SKM-1 treated with dmso at 0.1 percent for 144 hours (cell line): Measurements from ENCODE around the gene PACSIN2.
"Not testable (repeated sequence)": the region's sequence is repeated elsewhere in the genome, so short reads cannot be mapped to it uniquely, and the experiment has no call there.

Experiments
- DNase-seq: peaks from one replicate; lab custom pipeline; 2025; ENCODE audit not compliant: unreplicated experiment; lab: John Stamatoyannopoulos, UW

The PACSIN2 gene

DNA sequence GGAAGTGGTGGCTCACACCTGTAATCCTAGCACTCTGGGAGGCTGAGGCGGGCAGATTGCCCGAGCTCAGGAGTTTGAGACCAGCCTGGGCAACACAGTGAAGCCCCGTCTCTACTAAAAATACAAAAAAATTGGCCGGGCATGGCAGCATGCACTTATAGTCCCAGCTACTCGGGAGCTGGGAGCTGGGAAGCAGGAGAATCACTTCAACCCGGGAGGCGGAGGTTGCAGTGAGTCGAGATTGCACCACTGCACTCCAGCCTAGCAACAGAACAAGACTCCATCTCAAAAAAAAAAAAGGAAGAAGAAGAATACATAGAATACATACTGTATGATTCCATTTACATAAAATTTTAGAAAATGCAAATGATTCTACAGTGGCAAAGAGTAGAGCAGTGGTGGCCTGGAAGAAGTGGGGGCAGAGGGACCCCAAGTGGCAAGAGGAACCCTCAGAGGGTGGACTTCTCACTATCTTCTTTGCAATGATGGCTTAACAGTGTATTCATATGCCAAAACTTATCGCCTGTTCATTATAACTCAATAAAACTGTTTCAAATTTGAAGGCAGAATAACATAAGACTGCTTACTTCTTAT lies 22.0 kb downstream of the PACSIN2 start:
- DNase-seq = no peak

DNA sequence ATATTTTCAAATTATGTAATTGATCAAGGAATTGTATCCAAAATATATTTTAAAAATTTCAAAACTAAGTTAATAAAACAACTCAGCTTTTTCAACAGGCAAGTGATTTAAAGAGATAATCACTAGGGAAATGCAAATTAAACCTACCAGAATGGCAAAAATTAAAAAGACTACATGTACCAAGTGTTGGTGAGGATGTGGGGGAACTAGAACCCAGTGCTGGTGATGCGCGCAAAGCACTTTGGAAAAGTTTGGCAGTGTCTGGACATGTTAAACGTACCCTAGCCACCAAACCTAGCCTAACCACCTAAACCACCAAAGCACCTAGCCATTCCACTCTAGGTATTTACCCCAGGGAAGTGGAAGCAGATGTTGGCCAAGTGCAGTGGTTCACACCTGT lies 22.9 kb downstream of the PACSIN2 start:
- DNase-seq = no peak

DNA sequence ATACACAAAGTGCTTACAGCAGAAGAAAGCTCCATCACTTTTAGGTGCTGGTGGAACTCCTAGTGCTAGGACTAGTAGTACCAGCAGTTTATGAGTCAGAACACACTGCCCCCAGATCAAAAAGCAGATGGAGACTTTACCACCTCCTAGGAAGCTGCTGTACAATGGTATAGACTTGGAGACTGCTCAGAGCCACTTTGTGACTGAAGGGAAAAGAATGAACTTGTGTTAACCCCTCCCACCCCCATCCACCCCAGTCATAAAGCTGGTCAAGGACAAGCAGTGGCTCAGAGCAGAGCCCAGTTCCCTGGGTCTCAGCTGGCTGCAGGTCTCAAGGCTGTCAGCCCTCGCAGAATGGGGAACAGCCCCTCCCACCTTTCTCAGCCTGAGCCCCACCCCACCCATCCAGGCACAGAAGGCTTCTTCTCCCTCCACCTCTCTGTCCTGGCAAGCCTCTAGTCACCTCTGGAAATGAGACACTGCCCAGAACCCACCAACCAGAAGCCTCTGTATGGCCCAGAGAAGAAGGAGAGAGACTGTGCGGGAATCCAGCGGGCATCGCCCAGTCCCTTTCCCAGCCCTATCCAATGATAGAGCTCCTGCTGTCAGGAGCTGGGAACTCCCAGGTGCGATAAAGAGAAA lies 23.8 kb downstream of the PACSIN2 start:
- DNase-seq = no peak

DNA sequence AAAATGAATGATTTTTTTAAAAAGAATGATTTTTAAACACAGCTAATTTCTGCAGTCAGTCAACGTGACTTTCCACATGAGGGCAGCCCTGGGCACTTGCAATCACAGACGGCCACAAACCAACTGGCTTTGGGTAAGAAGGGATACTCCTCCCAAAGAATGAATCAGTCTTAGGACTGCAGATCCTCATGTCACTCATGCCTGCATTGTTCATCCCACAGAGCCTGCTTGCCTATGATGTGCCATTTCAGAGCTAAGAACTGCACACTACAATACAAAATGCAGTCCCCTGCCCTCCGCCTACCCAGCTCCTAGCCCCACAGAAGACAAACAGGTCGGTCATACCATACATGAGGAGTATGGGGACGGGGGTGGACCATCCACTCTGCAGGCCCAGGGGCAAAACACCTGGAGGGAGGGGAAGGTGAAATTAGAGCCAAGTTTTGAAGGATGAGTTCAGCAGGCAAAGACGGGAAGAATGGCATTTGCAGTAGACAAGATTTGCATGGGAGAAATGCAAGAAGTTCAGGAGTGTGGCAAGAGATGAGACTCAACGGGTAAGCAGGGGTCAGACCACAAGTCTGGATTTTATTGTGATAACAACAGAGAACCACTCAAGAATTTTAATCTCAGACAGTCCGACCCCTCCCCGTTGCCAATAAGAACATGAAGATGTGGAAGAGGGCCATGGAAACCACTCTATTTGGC lies 24.7 kb downstream of the PACSIN2 start:
- DNase-seq = no peak

DNA sequence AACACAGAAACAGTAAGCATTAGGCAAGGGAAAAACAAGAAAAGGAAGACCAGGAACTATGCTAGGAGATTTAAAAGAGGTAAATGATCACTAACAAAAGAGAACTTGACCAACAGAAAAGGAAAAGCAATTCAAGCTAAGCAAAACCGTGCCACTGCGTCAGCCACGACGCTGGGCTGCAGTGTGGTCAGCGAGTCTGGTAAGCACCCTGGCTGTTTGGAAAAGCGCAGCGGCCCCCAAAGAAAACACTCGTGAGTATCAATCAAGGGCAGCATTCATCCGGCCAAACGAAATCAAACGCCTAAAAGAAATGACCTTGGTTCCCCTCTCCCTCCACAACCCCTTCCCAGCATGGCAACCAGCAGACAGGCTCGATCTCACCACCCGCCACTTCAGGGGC lies 28.8 kb downstream of the PACSIN2 start:
- DNase-seq = no peak

DNA sequence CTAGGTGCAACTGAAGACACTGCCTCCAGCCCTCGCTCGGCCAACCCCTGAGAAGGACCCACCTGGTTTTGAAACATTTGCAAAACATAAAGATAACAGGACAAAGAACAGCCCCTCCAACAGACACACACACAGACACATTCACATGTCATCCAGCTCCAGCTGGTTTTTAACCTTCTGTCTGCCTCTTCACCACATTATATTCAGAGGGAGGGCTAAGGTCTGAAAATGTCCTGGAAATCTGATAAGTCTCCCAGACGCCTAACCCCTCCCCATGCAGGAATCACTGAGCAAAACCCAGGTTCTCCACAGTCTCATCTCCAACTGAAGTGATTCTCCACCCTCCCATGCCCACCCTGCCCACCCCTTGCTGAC lies 29.4 kb downstream of the PACSIN2 start:
- no peak for DNase-seq

DNA sequence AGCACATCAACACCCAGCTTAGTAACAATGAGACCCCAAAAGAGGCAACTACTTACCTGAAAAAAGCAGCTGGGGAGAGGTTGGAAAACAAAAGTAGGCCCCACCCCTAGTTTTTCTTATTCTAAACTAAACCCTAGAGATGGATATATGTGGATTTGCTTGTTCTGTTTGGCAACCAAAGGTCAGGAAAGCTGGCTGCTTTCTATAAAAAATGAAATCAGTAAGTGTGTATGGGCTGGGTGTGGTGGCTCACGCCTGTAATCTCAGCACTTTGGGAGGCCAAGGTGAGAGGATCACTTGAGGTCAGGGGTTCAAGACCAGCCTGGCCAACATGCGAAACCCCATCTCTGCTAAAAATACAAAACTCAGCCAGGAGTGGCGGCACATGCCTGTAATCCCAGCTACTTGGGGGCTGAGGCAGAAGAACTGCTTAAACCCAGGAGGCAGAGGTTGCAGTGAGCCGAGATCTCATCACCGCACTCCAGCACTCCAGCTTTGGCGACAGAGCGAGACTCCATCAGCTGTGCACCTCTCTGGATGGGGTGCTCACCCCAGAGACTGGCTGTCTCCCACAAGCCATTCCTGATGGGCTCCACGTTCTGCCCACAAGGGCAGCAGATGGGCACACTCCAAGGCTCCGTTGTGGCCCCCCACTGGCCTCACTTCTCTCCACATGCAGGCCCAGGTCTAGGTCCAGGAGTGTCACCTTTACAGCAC lies 30.0 kb downstream of the PACSIN2 start:
- DNase-seq = no peak

DNA sequence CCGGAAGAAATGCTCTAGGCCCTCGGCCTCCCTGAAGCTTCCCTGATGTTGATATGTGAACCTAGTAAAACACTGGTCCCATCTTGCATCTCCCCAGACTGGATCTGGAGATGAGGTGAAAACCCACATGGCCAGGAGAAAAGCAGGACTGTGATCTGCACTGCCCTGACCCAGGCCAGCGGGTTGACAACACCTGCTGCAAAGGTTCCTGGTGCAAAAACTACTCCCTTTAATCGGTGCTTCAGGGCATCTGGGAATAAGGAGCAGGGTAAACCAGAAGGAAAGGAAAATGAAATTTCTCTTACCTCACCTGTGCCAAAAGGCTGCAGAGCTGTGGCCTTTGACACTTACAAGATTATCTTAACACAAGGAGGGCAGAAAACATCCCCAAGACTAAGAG lies 30.6 kb downstream of the PACSIN2 start:
- no peak for DNase-seq

DNA sequence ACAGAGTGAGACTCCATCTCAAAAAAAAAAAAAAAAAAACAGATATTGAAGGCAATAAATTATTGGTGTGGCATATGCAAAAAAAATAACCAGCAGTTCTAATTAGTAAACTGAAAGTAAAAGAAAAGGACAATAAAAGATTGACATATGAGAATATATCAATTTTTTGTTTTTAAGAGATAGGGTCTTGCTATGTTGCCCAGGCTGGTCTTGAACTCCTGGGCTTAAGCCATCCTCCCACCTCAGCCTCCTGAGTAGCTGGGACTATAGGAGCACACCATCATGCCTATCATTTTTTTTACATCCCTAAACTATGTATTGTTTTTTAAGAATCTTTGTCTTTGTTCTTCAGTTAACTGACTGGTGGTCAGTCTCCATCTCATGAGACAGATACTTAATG lies 31.5 kb downstream of the PACSIN2 start:
- DNase-seq = no peak

DNA sequence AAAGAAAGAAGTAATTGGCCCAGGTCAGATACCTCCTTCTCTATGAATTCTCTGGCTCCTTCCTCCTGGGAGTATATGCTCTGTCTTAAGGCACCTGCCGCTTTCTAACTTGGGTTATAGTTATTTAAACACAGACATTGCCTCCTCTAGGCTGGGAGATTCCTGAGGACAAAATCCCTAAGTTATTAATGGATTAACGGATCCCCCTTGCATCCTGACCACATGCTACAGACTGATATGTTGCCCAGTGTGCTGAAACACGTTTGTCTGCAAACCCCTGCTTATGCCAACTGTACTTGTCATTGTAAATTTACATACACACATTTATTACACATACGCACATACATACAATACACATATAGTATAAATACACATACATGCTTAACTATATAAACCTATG lies 35.3 kb downstream of the PACSIN2 start:
- no peak for DNase-seq

DNA sequence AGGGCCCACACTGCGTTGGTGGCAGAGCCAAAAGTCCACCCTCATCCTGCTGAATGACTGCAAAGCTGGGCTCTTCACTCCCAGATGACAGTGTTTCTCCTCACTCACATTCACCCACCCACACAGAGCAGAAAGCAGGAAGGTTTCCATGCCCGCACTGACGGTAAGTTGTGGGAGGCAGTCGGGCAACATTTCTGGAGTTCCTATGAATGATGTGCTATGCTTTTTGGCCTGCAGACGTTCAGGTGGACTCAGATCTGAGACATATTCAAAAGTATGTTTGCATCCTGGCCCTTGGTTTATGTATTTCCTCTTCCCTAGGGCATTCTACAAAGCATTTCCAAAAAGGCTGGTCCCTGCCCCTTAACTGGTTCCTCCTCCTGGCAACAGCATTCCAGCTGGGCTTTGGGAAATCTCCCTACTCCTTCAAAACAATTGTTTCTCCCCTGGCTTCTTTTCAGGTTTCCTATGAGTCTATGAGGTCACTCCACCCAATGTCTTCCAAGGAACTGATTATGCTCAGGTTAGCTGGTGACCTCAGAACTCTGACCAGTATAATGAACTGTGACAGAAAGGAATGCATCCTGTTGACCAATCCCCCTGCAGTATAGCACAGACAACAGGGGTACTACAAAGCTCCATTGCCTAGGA lies 36.4 kb downstream of the PACSIN2 start:
- DNase-seq = no peak

DNA sequence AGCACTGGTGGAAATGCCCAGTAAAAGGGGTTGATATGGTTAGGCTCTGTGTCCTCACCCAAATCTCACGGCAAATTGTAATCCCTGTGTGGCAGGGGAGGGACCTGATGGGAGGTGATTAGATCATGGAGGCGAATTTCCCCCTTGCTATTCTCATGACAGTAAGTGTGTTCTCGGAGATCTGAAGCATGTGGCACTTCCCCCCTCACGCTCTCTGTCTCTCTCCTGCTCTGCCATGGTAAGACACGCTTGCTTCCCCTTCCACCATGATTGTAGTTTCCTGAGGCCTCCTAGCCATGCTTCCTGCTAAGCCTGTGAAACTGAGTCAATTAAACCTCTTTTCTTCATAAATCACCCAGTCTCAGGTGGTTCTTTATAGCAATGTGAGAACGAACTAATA lies 37.4 kb downstream of the PACSIN2 start:
- no peak for DNase-seq

DNA sequence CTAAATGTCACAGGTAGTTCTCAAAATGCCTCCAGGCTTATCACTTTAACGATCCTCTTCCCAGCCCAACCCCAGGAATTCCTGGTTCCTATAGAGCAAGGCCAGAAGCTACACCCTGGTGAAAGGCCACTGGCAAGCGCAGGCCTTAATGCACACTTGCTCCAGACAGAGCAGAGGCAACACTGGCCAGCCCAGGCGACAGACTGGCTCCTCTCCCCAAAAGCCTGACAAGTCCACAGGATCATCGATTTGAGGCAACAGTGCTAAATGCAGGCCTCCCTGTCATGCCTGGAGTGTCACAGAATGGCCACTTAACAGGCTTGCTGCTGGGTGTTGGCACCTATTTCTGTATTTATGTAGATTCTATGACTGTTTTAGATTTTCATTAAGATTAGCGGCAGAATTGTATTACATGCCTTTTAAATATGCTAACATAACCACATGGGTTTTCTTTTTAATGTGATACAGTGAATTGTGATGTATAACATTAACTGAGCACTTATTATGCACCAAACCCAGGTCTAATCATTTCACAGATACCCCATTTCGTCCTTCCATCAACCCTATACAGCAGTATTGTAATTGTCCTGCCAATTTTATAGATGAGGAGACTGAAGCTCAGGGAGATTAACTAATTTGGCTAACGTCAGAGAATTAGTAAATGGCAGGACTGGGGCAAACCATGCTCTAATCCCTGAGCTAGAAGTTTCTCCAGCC lies 38.6 kb downstream of the PACSIN2 start:
- DNase-seq = no peak

DNA sequence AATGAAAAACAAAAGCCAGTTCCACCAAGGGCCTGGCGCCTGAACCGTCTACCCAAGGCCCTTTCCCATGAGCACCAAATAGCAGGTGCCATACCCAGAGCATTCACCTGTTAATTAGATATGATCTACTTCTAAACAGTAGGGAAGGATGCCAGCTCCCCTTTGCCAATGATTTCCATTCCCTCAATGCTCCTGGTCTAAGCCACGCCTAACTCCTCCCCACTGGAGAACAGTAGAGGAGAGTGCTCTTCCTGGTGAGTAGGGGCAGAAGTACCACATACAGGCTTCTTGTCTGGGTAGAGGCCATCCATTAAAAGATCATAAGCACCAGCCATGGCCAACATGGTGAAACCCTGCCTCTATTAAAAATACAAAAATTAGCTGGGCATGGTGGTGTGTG lies 40.7 kb downstream of the PACSIN2 start:
- DNase-seq = no peak

DNA sequence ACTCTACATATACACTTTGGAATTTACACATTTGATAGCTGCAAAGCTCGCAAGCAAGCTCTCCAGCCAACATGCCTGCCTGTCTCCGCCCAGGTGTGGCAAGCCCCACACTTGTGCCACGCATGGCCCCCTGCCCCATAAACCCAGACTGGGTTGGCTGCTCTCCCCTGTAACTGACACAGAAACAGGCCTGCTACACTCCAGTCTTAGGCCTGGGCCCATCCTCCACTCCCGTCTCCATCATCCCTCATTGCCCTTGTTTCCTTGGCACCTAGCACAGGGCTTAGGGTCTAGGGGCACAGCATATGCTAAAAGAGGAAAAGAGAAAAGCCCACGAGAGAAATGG lies 41.4 kb downstream of the PACSIN2 start:
- no peak for DNase-seq

DNA sequence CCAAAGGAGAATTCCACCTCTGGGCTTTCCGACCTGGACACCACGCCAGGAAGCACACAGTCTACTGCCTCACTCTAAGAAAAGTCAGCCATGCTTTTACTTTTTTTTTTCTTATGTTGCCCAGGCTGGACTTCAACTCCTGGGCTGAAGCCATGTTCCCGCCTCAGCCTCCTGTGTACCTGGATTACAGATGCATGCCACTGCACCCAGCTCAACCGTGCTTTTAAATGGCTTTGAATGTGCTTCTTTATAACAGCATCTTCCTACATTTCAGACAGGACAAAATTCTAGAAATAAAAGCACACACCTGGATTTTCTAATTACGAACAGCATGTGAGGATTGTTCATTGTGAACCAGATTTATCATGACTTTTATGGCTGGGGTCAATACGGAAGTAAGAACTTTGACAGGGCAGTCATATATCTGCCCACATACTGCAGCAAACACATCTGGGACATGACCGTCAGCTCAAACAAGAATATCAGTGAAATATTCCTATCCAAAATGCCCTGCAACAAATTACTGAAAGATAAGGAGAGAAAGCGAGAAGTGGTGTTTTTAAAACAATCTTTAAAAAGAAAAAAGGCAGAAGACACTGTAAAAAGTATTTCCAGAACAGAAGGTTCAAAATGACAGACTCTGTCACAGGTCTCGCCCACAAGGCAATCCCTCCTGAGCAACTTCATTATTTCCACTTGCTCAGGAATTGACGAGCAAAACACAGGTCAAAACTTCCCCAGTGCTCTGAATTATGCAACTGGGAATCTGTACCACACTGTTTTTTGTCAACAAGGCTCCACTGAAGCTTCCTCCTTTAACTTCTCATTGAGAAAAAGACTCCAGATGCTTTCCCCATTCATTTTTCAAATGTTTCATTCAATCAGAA lies 42.1 kb downstream of the PACSIN2 start:
- peak; percentile 75 for DNase-seq

DNA sequence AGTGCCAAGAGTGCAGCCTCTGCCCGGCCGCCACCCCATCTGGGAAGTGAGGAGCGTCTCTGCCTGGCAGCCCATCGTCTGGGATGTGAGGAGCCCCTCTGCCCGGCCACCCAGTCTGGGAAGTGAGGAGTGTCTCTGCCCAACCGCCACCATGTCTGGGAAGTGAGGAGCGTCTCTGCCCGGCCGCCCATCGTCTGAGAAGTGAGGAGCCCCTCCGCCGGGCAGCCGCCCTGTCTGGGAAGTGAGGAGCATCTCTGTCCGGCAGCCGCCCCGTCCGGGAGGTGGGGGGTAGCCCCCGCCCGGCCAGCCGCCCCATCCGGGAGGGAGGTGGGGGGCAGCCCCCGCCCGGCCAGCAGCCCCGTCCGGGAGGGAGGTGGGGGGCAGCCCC lies 43.5 kb downstream of the PACSIN2 start:
- DNase-seq = not testable (repeated sequence)

DNA sequence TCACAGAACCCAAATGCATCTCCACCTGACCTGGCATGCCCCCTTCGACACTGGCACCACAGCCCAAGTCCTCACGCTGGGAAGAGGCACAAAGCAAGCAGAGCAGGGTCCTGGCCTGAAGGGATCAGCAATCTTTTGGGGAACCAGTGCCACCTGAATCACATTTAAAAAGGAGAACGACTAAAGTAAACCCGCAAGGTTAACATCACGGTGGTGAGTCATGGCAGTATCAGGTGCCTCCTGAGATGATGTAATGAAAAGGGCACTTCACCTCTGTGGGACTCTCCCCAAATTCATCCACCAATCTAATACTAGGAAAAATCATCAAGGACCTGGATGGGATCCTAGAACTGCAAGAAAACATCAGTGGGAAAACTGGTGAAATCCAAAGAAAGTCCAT lies 44.9 kb downstream of the PACSIN2 start:
- DNase-seq = no peak

DNA sequence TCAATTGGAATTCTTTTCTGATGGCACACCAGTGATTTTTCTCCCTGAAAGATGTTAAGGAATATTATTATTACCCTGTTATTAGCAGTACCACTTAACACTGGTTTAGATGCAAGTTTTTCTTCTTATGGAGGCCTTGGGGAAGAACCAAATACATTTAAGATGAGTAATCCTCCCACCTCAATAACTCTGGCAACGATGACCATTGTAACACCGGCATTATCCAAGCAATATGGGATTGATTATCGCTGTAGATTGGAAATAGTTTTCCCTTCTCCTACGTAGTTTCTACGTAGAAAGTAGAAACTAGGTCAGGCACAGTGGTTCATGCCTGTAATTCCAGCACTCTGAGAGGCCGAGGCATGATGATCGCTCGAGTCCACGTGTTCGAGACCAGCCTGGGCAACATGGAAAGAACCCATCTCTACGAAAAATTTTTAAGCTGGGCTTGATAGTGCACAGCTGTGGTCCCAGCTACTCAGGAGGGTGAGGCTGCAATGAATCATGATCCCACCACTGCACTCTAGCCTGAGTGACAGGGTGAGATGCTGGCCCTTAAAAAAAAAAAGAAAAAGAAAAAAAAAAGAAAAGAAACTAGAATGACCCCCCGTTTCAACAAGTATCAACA lies 45.5 kb downstream of the PACSIN2 start:
- DNase-seq = no peak

DNA sequence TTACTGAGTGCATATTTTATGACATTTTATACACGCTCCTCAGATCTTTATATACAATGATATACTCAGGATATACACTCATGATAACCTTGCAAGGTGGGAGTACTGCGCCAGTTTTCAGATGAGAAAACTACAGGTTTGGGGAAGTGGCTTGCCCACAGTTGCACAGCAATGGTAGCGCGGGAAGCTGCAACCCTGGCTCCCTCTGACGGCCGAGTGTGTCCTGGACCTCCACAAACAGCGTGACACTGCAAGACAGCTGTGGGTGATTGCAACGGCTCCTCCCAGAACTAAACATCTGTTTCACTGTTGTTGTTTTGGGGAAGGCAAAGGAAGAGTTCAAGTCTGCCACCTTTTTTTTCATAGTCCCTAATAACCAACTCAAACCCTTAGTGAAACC lies 47.0 kb downstream of the PACSIN2 start:
- DNase-seq = no peak
